ENCODE results near the gene SLC2A4RG.

Gene SLC2A4RG, protein sequence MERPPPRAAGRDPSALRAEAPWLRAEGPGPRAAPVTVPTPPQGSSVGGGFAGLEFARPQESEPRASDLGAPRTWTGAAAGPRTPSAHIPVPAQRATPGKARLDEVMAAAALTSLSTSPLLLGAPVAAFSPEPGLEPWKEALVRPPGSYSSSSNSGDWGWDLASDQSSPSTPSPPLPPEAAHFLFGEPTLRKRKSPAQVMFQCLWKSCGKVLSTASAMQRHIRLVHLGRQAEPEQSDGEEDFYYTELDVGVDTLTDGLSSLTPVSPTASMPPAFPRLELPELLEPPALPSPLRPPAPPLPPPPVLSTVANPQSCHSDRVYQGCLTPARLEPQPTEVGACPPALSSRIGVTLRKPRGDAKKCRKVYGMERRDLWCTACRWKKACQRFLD

DNA sequence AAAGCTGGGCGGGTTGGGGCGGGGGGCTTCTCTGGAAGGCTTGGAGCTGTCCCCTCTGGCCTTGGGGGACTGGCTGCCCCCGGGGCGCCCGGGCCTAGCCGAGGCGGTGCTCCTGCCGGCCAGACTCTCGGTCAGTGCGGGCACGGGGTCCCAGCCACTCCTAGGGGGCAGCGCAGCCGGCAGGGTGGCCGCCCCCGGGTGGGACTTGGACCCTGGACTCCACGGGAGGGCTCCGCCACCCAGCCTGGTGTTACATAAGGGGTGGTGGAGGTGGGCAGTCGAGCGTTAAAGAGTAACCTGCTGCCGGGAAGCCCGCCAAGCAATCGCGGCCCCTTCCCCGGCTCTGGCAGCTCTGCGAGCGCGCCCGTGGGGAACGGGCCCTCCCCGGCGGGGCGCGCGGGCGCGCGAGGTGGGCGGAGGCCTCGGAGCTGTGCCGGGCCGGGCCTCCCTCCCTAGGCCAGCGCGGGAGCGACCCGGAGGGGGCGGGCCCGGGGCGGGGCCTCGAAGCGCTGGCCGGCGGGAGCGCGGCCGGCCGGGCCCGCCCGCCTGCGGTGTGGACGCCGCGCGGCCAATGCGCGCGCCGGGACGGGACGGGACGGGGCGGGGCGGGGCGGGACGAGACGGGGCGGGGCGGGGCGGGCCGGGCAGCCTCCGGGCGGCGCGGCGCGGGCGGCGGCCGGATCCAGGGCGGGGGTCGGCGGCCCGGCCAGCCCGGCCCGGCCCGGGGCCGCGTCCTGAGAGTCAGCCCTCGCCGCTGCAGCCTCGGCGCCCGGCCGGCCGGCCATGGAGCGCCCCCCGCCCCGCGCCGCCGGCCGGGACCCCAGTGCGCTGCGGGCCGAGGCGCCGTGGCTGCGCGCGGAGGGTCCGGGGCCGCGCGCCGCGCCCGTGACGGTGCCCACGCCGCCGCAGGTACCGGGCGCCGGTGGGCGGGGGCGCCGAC is at the start of gene SLC2A4RG:
SLC2A4RG (plus strand) TSS at position 647 of the 940 bp plus-strand sequence; CDS start at position 784, 137 bp downstream.
- DNase-seq = no peak

DNA sequence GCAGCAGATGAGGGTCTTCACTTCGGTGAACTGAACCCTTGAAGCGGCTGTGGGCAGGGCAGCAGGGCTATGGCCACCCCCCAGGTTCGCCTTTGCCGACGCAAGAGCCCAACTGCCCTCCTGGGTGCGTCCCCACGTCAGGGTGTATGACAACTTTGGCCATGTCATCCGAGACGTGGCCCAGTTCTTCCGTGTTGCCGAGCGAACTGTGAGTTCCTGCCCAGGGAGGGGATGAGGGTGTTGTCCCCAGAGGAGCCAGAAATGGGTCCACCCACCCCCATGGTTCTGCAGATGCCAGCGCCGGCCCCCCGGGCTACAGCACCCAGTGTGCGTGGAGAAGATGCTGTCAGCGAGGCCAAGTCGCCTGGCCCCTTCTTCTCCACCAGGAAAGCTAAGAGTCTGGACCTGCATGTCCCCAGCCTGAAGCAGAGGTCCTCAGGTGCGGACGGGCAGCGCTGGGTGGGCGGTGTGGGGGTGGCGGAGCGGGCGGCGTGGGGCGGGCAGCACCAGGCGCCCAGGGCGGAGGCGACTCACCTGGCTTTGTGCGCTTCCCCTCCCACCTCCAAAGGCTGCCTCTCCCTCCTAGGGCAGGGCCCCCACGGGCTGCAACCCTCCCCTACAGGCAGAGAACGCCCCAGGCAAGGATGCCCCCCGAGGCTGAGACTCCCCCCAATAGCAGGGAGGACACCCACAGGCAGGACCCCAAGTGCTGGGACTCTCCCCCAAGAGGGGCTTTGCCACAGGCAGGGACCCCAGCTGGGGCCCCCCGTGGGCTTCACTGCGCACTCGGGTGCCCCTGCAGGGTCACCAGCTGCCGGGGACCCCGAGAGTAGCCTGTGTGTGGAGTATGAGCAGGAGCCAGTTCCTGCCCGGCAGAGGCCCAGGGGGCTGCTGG is 49.3 kb upstream of the SLC2A4RG start:
- no peak for DNase-seq

DNA sequence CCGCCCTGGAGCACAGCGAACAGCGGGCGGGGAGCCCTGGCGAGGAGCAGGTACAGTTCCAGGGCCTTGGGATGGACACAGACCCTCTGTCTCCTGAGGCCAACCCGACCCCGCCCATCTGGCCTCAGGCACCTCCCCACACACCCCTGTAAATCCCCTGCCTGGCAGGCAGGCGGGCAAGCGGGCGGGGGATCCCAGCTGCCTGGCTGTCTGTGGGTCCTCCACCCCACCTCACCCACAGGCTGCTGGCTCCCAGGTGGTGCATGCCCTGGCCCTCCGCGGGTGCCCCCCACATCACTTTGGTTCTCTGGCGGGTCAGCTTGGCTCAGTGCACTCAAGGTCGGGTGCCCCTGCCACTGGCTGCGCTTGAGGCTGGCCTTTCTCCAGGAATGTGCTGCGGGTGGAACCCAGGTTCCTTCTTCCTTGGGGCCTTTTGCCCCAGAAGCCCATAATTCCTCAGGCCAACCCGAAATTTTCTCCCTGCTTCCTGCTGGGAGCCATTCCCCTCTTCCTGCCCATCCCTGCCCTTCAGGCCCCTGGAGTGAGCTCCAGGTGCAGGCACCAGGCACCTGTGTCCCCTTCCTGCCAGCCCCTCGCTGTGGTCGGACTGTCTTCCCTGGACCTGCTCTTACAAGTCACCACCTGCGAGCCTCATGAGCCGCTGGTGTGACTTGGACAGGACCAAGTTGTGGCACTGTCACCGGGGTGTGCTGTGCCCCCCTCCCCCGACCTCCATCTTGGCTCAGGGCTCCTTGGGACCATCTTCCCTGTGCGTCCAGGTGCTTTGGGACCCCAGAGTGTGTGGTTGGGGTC is 48.5 kb upstream of the SLC2A4RG start:
- no peak for DNase-seq

DNA sequence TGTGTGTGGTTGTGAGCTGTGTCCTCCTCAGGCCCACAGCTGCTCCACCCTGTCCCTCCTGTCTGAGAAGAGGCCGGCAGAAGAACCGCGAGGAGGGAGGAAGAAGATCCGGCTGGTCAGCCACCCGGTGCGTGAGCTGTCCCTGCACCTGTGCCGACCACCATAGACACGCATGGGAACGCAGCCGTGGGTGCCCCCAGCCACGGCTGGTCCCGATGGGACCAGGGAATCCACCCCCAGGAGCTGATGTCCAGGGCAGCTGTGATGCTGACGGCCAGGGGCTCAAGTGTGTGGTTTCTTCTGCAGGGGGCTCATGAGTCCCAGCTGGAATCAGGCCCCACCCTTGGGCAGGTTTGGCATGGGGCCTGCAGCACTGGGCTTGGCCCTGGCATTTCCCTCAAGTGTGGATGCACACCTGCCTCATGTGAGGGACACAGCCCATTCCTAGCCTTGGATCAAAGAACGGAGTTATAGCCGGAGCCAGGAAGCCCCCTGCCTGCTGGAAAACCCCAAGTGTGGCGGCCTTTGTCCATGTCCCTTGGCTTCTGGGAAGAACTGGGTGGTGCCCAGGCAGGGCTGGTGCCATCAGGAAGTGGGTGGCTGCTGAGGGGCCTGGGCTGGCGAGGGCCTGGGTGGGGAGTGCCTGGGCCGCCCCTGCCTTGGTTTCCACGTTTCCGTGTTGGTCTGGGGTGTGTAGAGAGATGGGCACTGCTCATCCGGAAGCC is 47.7 kb upstream of the SLC2A4RG start:
- DNase-seq = no peak

DNA sequence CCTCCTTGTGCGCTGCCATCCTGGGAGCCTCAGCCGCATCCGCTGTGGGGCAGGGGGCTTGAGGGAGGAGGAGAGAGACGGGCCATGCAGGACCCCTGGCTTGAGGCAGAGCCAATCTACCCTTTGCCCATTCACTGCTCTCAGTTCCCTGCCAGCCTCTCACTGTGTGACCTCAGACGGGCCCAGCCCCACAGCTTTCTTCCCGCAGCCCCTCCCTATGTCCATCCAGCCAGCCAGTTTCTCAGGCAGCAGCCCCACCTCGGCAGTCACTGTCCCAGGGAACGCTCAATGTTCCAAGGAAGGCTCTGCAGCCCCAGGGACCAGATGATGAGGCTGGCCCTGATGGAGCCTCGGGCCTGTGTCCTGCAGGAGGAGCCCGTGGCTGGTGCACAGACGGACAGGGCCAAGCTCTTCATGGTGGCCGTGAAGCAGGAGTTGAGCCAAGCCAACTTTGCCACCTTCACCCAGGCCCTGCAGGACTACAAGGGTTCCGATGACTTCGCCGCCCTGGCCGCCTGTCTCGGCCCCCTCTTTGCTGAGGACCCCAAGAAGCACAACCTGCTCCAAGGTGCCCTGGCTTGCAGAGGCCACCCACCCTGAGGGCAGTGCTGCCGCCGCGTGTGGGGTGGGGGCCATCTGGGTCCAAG is 47.0 kb upstream of the SLC2A4RG start:
- DNase-seq = no peak

DNA sequence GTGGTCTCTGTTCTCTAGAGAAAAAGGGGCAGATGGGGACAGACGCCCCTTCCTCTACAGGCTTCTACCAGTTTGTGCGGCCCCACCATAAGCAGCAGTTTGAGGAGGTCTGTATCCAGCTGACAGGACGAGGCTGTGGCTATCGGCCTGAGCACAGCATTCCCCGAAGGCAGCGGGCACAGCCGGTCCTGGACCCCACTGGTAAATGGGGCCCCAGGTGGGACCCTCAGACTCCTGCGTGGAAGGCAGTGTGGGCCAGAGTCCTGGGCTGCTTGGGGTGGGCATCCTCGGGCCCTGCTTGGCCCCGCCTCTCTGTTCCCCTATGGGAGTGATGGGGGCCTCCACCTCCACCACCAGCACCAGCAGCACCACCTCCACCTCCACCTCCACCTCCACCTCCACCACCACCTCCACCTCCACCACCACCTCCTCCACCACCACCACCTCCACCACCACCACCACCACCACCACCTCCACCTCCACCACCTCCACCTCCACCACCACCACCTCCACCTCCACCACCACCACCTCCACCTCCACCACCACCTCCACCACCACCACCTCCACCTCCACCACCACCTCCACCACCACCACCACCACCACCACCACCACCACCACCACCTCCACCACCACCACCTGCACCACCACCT is 46.4 kb upstream of the SLC2A4RG start:
- DNase-seq = no peak

DNA sequence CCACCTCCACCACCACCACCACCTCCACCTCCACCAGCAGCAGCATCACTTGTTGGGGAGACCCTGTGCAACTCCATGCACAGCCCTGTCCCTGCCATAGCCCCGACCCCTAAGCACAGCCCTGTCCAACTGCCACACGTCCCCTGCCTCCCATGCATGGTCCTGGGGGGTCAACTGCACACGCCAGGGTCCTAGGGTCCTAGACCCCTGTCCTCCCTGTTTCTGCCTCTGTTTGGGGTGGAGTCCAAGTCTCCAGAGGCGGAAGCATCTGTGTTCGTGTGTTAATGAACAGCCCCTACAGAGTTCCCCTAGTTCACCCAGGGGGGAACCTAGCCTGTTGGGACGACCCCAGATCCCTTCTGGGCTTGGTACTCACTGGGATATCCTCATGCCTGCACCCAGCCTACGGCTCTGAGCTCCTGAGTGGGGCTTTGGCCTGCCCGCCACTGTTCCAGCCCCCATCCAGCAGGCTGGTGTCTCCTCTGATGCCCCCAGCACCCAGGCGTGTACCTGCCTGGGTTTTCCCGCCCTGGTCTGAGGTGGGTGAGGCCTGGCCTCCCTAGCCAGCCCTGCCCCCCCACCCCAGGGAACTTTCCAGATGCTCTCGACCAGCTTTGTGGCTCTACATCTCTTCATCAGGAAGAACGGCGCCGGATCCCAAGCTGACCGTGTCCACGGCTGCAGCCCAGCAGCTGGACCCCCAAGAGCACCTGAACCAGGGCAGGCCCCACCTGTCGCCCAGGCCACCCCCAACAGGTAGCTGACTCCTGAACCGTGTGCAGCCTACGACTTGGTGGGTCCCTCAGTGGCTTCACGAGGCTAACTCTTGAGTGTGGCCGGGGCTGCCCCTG is 45.6 kb upstream of the SLC2A4RG start:
- no peak for DNase-seq

DNA sequence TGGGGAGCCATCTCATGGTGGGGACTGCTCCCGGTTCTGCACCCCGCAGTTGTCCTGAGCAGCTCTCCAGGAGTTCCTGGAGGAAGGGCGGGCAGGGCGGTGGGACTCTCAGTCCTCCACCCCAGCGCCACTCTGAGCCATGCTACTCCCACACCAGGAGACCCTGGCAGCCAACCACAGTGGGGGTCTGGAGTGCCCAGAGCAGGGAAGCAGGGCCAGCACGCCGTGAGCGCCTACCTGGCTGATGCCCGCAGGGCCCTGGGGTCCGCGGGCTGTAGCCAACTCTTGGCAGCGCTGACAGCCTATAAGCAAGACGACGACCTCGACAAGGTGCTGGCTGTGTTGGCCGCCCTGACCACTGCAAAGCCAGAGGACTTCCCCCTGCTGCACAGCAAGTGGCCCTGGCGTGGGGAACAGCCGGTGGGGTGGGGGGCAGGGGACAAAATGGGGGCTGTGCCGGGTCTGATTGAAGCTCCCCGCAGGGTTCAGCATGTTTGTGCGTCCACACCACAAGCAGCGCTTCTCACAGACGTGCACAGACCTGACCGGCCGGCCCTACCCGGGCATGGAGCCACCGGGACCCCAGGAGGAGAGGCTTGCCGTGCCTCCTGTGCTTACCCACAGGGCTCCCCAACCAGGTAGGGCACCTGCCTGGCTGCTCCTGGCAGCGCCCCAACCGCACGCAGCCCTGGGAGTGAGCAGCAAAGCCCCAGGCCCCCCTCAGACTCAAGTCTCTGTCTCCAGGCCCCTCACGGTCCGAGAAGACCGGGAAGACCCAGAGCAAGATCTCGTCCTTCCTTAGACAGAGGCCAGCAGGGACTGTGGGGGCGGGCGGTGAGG is 44.8 kb upstream of the SLC2A4RG start:
- no peak for DNase-seq

DNA sequence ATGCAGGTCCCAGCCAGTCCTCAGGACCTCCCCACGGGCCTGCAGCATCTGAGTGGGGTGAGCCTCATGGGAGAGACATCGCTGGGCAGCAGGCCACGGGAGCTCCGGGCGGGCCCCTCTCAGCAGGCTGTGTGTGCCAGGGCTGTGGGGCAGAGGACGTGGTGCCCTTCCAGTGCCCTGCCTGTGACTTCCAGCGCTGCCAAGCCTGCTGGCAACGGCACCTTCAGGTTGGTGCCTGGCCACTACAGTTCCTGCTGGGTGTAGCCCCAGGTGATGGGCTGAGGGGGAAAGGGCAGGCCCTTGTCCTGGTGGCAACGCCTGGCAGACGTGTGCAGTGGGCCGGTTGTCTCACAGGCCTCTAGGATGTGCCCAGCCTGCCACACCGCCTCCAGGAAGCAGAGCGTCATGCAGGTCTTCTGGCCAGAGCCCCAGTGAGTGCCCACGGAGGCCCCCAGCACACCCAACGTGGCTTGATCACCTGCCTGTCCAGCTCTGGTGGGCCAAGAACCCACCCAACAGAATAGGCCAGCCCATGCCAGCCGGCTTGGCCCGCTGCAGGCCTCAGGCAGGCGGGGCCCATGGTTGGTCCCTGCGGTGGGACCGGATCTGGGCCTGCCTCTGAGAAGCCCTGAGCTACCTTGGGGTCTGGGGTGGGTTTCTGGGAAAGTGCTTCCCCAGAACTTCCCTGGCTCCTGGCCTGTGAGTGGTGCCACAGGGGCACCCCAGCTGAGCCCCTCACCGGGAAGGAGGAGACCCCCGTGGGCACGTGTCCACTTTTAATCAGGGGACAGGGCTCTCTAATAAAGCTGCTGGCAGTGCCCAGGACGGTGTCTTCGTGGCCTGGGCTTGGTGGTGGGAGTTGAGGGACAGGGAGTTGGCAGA is 43.9 kb upstream of the SLC2A4RG start:
- no peak for DNase-seq

DNA sequence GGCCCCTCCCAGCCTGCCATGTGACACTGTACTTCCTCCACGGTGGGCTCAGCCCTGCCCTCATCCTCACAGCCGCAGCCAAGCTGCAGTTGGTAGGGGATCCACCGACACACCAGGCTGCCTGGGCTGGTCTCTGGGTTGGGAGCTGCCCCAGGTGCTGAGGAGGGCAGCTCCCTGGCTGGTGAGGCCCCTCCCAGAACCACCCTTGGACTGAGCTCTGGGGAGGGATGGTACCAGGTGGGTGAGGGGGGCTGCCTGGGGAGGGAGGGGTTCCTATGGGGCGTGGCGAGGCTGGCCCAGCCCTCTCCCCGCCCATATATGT is 43.3 kb upstream of the SLC2A4RG start:
- DNase-seq = no peak

DNA sequence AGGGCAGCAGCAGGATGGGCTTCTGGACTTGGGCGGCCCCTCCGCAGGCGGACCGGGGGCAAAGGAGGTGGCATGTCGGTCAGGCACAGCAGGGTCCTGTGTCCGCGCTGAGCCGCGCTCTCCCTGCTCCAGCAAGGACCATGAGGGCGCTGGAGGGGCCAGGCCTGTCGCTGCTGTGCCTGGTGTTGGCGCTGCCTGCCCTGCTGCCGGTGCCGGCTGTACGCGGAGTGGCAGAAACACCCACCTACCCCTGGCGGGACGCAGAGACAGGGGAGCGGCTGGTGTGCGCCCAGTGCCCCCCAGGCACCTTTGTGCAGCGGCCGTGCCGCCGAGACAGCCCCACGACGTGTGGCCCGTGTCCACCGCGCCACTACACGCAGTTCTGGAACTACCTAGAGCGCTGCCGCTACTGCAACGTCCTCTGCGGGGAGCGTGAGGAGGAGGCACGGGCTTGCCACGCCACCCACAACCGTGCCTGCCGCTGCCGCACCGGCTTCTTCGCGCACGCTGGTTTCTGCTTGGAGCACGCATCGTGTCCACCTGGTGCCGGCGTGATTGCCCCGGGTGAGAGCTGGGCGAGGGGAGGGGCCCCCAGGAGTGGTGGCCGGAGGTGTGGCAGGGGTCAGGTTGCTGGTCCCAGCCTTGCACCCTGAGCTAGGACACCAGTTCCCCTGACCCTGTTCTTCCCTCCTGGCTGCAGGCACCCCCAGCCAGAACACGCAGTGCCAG is 42.8 kb upstream of the SLC2A4RG start, which contains the start of gene TNFRSF6B:
TNFRSF6B (plus strand) TSS at position 25 of the 729 bp plus-strand sequence; CDS start at position 141, 116 bp downstream.
- DNase-seq = no peak

DNA sequence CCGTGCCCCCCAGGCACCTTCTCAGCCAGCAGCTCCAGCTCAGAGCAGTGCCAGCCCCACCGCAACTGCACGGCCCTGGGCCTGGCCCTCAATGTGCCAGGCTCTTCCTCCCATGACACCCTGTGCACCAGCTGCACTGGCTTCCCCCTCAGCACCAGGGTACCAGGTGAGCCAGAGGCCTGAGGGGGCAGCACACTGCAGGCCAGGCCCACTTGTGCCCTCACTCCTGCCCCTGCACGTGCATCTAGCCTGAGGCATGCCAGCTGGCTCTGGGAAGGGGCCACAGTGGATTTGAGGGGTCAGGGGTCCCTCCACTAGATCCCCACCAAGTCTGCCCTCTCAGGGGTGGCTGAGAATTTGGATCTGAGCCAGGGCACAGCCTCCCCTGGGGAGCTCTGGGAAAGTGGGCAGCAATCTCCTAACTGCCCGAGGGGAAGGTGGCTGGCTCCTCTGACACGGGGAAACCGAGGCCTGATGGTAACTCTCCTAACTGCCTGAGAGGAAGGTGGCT is 42.2 kb upstream of the SLC2A4RG start:
- no peak for DNase-seq

DNA sequence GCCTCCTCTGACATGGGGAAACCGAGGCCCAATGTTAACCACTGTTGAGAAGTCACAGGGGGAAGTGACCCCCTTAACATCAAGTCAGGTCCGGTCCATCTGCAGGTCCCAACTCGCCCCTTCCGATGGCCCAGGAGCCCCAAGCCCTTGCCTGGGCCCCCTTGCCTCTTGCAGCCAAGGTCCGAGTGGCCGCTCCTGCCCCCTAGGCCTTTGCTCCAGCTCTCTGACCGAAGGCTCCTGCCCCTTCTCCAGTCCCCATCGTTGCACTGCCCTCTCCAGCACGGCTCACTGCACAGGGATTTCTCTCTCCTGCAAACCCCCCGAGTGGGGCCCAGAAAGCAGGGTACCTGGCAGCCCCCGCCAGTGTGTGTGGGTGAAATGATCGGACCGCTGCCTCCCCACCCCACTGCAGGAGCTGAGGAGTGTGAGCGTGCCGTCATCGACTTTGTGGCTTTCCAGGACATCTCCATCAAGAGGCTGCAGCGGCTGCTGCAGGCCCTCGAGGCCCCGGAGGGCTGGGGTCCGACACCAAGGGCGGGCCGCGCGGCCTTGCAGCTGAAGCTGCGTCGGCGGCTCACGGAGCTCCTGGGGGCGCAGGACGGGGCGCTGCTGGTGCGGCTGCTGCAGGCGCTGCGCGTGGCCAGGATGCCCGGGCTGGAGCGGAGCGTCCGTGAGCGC is 41.6 kb upstream of the SLC2A4RG start:
- DNase-seq = no peak

DNA sequence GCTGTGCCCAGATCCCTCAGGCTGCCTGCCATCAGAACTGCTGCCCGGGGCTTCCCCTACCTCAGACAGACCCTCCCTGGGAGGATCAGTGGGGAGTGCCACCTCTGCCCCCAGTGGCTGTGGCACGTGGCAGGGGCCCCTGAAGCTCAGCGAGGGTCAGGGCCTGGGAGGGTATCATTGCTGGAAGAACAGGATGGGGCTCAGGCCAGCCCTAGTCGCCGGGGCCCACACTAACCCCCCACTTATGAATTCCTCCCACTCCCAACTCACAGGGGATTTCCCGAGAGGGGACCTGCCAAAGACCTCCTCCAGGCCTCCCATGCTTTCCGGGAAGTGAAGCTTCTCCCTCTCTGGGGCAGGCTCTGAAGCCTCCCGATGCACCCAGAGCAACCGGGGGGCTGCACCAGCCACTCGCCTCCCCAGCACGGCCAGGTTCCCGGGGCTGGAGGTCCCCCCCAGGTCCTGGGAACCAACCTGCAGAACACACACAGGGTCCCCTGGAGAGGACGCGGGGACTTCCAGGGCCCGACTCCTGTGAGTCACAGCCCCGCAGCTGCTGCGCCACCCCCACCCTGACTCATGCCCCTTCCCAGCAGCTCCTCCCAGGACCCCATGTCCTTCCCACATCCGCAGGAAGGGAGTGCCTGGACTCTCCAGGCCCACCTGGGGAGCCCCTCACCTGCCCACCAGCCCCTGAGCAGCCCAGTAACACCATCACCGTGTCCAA is 40.7 kb upstream of the SLC2A4RG start:
- DNase-seq = no peak

Data from NK-92 treated with Interleukin-12 subunit alpha and Interleukin-12 subunit beta, amount 100 ng/mL, for 24 hours (cell line).